ENCODE data around the gene RBM12.

DNA sequence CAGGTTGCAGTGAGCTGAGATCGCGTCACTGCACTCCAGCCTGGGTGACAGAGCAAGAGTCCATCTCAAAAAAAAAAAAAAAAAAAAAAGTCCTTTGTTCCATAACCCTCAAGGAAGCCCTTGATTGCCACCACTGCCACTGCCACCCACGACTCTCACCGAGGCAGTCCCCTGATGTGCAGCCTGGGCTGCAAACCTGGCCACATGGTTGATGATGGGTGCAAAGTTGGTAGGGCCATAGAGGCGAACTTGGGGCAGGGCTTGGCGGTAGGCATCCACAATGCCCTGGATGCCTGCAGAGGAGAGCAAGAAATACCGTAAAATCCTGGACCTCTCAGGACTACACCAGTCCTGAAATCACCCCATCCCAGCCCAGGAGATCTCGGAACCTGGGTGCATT lies 37.6 kb downstream of the RBM12 start:
- TF ChIP-seq, protein P1, sequence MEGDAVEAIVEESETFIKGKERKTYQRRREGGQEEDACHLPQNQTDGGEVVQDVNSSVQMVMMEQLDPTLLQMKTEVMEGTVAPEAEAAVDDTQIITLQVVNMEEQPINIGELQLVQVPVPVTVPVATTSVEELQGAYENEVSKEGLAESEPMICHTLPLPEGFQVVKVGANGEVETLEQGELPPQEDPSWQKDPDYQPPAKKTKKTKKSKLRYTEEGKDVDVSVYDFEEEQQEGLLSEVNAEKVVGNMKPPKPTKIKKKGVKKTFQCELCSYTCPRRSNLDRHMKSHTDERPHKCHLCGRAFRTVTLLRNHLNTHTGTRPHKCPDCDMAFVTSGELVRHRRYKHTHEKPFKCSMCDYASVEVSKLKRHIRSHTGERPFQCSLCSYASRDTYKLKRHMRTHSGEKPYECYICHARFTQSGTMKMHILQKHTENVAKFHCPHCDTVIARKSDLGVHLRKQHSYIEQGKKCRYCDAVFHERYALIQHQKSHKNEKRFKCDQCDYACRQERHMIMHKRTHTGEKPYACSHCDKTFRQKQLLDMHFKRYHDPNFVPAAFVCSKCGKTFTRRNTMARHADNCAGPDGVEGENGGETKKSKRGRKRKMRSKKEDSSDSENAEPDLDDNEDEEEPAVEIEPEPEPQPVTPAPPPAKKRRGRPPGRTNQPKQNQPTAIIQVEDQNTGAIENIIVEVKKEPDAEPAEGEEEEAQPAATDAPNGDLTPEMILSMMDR (IDR thresholded peaks at IDR 0.05) = no peak
- no peak for TF ChIP-seq POLR2A (IDR thresholded peaks at IDR 0.05)

Measured in heart left ventricle (tissue), 13 donors.